Activated CD8-positive, alpha-beta T cell treated with anti-CD3 and anti-CD28 coated beads for 36 hours (primary cell): ENCODE measurements around the gene PEX14. TPM values are rescaled to one million over a fixed set of nuclear protein-coding genes. Genes with fewer than 3 reads are reported as not detected.

Experiments used
- ATAC-seq: fragments of 200-7000 bp; cut with Tn5 transposase; one replicate; pipeline ENCODE4 v1.10.0; 2021; ENCODE audit warnings: mild to moderate bottlenecking, moderate library complexity
- CTCF ChIA-PET: fragments of 350-600 bp; sonication (Branson Sonifier 250); formaldehyde crosslinking; loops from one replicate; lab custom pipeline; 2021; ENCODE audit warnings: antibody characterized with exemption; lab: Charles Lee
- POLR2A ChIA-PET: fragments of 350-600 bp; sonication (Branson Sonifier 250); formaldehyde crosslinking; loops from one replicate; lab custom pipeline; 2021; ENCODE audit warnings: antibody characterized with exemption; lab: Charles Lee
- DNase-seq: peaks from one replicate; pipeline ENCODE4 v3.0.0-alpha.2; 2020
- H3K27ac Mint-ChIP-seq: one replicate; pipeline ENCODE4 v1.8.0; 2021; ENCODE audit warnings: mild to moderate bottlenecking, mixed read lengths
- H3K27me3 Mint-ChIP-seq: one replicate; pipeline ENCODE4 v1.8.0; 2021; ENCODE audit warnings: mixed read lengths
- H3K36me3 Mint-ChIP-seq: one replicate; pipeline ENCODE4 v1.8.0; 2021; ENCODE audit warnings: low read depth, mixed read lengths
- H3K4me1 Mint-ChIP-seq: one replicate; pipeline ENCODE4 v1.8.0; 2021; ENCODE audit warnings: low read depth, mixed read lengths
- H3K4me3 Mint-ChIP-seq: one replicate; pipeline ENCODE4 v1.8.0; 2021; ENCODE audit warnings: mild to moderate bottlenecking, moderate library complexity, mixed read lengths
- H3K9me3 Mint-ChIP-seq: one replicate; pipeline ENCODE4 v1.8.0; 2021; ENCODE audit warnings: mixed read lengths
- intact Hi-C: fragments of 100-400 bp; cut with micrococcal nuclease; formaldehyde crosslinking; loops from one replicate; pipeline ENCODE4 v1.10.0; 2022
- total RNA-seq, 2 experiments: library from RNA; stranded (reverse); gene quantifications; one replicate each; pipeline ENCODE4 v1.2.3, GENCODE V29; 2021
- TF ChIP-seq, protein P1 (sequence below): fragments of 200-600 bp; IDR thresholded peaks from one replicate; pipeline ENCODE4 v1.8.0; 2022; ENCODE audit warnings: antibody characterized with exemption, mild to moderate bottlenecking

Gene PEX14
- total RNA-seq, 2 experiments from 2014 or later, result 18.0 to 18.5 TPM

DNA sequence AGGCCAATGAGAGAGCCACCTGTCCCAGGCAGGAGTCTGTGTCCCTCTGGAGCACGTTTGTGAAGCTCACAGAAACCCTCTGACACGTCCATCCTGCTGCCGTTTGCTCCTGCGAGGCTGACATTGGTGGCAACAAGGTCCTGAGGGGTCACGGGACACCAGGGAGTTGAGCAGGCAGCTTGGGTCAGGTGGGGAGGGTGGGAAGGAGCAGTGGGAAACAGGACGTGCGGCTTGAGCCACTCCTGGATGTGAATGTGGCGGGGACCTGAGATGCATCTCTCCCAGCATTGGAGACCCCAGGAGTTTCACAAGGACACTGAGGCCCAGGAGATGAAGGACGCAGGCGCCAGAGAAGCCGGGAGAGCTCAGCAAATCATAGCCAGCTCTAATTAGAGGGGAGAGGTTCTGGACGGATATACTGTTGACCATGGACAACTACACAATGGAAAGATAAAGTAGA lies 149.0 kb downstream of the PEX14 start:
- Mint-ChIP-seq H3K4me3 (no peak overlapping the region), H3K9me3 (no peaks in the 10 kb centered on the region), H3K4me1 (no peaks in the 10 kb centered on the region), H3K27ac (no peak overlapping the region), H3K36me3 (peaks cover 1% of the 10 kb centered on the region), H3K27me3 (no peaks in the 10 kb centered on the region)
- ATAC-seq, result no peak
- DNase-seq, result no peak
- ChIA-PET POLR2A (no interaction called here), CTCF (no interaction called here)
- intact Hi-C loops, result no loop called here
- TF ChIP-seq, protein P1, sequence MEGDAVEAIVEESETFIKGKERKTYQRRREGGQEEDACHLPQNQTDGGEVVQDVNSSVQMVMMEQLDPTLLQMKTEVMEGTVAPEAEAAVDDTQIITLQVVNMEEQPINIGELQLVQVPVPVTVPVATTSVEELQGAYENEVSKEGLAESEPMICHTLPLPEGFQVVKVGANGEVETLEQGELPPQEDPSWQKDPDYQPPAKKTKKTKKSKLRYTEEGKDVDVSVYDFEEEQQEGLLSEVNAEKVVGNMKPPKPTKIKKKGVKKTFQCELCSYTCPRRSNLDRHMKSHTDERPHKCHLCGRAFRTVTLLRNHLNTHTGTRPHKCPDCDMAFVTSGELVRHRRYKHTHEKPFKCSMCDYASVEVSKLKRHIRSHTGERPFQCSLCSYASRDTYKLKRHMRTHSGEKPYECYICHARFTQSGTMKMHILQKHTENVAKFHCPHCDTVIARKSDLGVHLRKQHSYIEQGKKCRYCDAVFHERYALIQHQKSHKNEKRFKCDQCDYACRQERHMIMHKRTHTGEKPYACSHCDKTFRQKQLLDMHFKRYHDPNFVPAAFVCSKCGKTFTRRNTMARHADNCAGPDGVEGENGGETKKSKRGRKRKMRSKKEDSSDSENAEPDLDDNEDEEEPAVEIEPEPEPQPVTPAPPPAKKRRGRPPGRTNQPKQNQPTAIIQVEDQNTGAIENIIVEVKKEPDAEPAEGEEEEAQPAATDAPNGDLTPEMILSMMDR, result no peak

DNA sequence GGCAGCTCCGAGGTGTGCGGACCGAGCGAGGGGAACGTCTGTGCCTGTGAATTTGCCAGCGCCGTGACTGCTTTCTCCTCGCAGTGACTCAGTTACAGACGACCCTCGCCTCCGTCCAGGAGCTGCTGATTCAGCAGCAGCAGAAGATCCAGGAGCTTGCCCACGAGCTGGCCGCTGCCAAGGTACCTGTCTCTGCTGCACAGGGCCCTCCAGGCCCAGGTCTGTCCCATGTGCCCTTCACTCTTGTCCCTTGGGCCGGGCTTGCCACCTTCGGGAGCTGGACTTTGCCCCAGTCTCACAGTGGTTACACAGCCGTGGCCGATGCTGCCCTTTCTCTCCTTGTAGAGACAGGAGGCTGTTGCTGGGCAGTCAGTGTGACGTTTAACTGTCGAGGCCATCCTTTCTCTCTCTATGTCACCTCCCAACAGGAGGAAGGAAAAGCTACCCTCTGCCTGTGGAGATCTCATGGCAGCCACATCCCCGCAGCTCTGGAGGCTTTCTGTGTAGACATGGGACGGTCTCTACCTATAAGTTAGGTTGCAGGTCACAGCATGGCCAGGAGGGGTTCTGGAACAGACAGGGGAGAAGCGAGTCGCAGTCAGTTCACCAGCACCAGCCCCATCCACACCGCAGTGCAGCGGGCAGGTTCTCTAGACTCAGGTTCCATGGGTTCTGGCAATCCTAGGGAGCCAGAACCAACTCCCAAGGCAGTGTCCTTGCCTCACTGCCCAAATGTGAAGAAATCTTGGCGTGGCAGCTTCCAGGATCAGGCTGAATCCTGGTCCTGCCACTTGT lies 149.7 kb downstream of the PEX14 start:
- DNase-seq (no peak), ATAC-seq (no peak)
- no peaks in the 10 kb centered on the region for H3K27me3 Mint-ChIP-seq
- no peak overlapping the region for H3K27ac Mint-ChIP-seq
- ChIA-PET POLR2A (interaction anchor here (0.8 kb wide), 1 partner anchor 127 kb away, joined by 3 read pairs; no protein-coding TSS in a partner anchor), CTCF (interaction anchor here (0.8 kb wide), 1 partner anchor 130 kb away, joined by 3 read pairs; no protein-coding TSS in a partner anchor)
- intact Hi-C loops, result no loop called here
- no peaks in the 10 kb centered on the region for H3K4me1 Mint-ChIP-seq
- H3K9me3 Mint-ChIP-seq, result no peaks in the 10 kb centered on the region
- H3K36me3 Mint-ChIP-seq, result peaks cover 4% of the 10 kb centered on the region
- no peak overlapping the region for H3K4me3 Mint-ChIP-seq
- TF ChIP-seq, protein P1, result no peak

DNA sequence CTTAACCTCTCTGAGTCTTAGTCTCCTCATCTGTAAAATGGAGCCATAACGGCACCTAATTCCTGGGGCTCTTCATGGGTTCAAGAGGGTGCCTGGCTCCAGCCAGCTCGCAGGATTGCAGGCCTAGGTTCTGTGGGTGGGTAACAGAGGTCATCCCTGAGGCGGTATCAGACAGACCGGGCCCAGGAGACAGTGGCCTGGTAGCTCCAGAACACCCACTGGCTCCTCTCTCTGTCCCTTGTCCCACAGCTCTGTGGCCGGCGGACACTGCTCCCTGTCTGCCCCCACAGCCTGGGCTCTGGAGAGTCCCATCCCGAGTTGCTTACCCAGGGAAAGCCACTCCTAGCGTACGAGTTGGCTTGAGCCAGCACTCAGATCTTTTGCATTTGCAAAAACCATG lies 150.3 kb downstream of the PEX14 start:
- DNase-seq (no peak), ATAC-seq (no peak)
- ChIA-PET POLR2A (no interaction called here), CTCF (interaction anchor here (0.8 kb wide), 1 partner anchor 131 kb away, joined by 3 read pairs; no protein-coding TSS in a partner anchor)
- no peaks in the 10 kb centered on the region for H3K9me3 Mint-ChIP-seq
- H3K4me3 Mint-ChIP-seq, result no peak overlapping the region
- TF ChIP-seq, protein P1, result no peak
- intact Hi-C loops, result no loop called here
- peaks cover 4% of the 10 kb centered on the region for H3K36me3 Mint-ChIP-seq
- H3K27ac Mint-ChIP-seq, result no peak overlapping the region
- no peaks in the 10 kb centered on the region for H3K4me1 Mint-ChIP-seq
- H3K27me3 Mint-ChIP-seq, result no peaks in the 10 kb centered on the region

DNA sequence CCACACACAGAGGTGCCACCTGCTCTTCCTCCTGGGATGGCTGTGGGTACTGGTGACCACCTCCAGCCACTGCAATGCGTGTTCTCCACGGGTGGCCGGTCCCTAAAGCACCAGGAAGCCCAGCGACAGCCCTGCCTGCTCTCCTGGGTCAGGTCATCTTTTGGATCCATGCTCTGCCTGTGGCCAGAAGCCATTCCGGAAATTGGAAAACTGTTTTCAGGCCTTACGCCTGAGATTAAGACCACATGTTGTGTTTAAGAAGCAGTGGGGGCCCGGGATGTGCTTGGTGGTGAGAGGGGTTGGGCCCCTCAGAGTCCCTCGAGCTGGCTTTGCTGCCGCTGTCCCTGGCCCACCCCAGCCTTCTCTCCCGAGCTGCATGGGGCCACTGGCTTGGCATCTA lies 150.8 kb downstream of the PEX14 start:
- intact Hi-C loops, result no loop called here
- Mint-ChIP-seq H3K9me3 (no peaks in the 10 kb centered on the region), H3K4me3 (no peak overlapping the region), H3K4me1 (no peaks in the 10 kb centered on the region), H3K27ac (no peak overlapping the region), H3K27me3 (no peaks in the 10 kb centered on the region), H3K36me3 (peaks cover 5% of the 10 kb centered on the region)
- DNase-seq (no peak), ATAC-seq (no peak)
- ChIA-PET POLR2A (interaction anchor here (0.9 kb wide), 1 partner anchor 131 kb away, joined by 3 read pairs; no protein-coding TSS in a partner anchor), CTCF (no interaction called here)
- TF ChIP-seq, protein P1, result no peak

DNA sequence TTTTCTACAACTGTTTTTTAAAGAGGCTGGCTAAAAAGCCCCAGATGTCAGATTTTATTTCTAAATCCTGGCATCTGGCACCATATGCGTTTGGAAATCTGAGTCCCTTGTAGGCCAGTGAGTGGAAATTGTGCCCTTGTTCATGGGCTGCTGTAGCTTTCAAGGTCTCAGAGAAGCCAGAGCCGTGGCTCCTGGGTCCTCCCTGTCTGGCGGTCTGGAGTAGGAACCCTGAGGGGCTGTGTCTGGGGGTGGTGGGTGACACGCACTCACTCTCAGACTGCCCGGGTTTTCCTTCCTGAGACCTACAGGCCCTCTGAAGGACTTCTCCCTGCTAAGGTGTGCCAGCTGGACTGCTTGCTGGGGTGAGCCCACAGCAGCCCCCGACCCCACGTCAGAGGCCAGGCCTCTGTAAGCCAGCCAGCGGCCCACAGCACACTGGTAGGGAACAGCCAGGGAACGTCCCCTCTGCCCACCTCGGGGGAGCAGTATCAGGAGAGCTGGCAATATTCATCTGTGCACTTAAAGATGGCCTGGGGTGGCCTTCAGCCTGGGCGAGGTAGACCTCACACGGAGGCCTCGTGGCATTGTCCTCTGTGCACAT lies 151.5 kb downstream of the PEX14 start:
- no peaks in the 10 kb centered on the region for H3K4me1 Mint-ChIP-seq
- no peak for DNase-seq
- H3K27me3 Mint-ChIP-seq, result no peaks in the 10 kb centered on the region
- intact Hi-C loops, result no loop called here
- ChIA-PET POLR2A (interaction anchor here (0.9 kb wide), 1 partner anchor 132 kb away, joined by 3 read pairs; no protein-coding TSS in a partner anchor), CTCF (no interaction called here)
- no peaks in the 10 kb centered on the region for H3K9me3 Mint-ChIP-seq
- no peak overlapping the region for H3K4me3 Mint-ChIP-seq
- ATAC-seq, result no peak
- TF ChIP-seq, protein P1, result no peak
- H3K36me3 Mint-ChIP-seq, result peaks cover 5% of the 10 kb centered on the region
- no peak overlapping the region for H3K27ac Mint-ChIP-seq
